Measurements from ENCODE around the gene SLC5A2. TPM values are rescaled to one million over a fixed set of nuclear protein-coding genes. Genes with fewer than 3 reads are reported as not detected.

The SLC5A2 gene
- polyA plus RNA-seq, 3 donors, result 0.04 TPM; not detected in 2

GRCh38 chr16:31508706-31509195 is 25.8 kb downstream of the SLC5A2 start:
- H3K4me1 Mint-ChIP-seq, result peaks cover 44% of the 10 kb centered on the region
- H3K36me3 Mint-ChIP-seq, result peaks cover 6 to 11% of the 10 kb centered on the region in 2 donors
- Histone ChIP-seq H3K27ac (ENCODE audit: low read depth in 1 of 2, low read length in 2 of 2) (peak overlapping the region; percentile 81 to 94), H3K4me1 (ENCODE audit: control insufficient read depth in 1 of 2, insufficient read depth in 2 of 2, low read length in 2 of 2) (peaks cover 32 to 39% of the 10 kb centered on the region in 2 donors), H3K36me3 (replicated peaks in 1 of 2; ENCODE audit: control insufficient read depth in 1 of 2, insufficient read depth in 2 of 2, low read length in 2 of 2) (no peaks in the 10 kb centered on the region), H2AFZ (ENCODE audit: insufficient read depth, low read depth, low read length, poor library complexity, severe bottlenecking) (peak overlapping the region; percentile 97), H3K4me2 (replicated peaks; ENCODE audit: extremely low read depth, low read length, poor library complexity, severe bottlenecking) (peak overlapping the region; percentile 91), H3K9ac (ENCODE audit: insufficient read depth, low read length, poor library complexity, severe bottlenecking) (peak overlapping the region; percentile 95), H3K27me3 (ENCODE audit: control insufficient read depth in 2 of 2, insufficient read depth in 2 of 2, low read length in 2 of 2) (no peaks in the 10 kb centered on the region), H3K9me3 (replicated peaks in 1 of 2; ENCODE audit: control insufficient read depth in 1 of 2, insufficient read depth in 1 of 2, low read length in 2 of 2) (peaks cover 0 to 4% of the 10 kb centered on the region in 2 donors), H4K20me1 (ENCODE audit: insufficient read depth, low read length) (no peaks in the 10 kb centered on the region), H3K79me2 (ENCODE audit: insufficient read depth, low read length) (peaks cover 18% of the 10 kb centered on the region), H3K4me3 (replicated peaks in 1 of 3; ENCODE audit: low read depth in 2 of 3, low read length in 3 of 3) (peak overlapping the region; percentile 67 to 98 (median 96))
- DNase-seq, result no peak
- no peak for TF ChIP-seq CTCF (IDR thresholded peaks at IDR 0.05)
- peaks cover 0 to 6% (median 3%) of the 10 kb centered on the region in 7 donors for H3K9me3 Mint-ChIP-seq
- peak overlapping the region; percentile 90 to 91 for H3K4me3 Mint-ChIP-seq
- intact Hi-C loops (cut with micrococcal nuclease), result no loop called here
- peak overlapping the region; percentile 84 to 95 (median 92) for H3K27ac Mint-ChIP-seq
- no peaks in the 10 kb centered on the region for H3K27me3 Mint-ChIP-seq (ENCODE audit: low read depth in 3 of 3)
- WGBS (ENCODE audit: insufficient coverage), result 28% methylated on average over 4 of the region's 6 CpGs

- no peak for DNase-seq
- H3K27ac ChIP-seq (ENCODE audit: low read depth in 1 of 2, low read length in 2 of 2), result no peak overlapping the region
- H3K4me3 ChIP-seq (replicated peaks in 1 of 3; ENCODE audit: low read depth in 2 of 3, low read length in 3 of 3), result no peak overlapping the region
- H3K9me3 Mint-ChIP-seq, result peaks cover 9 to 26% (median 21%) of the 10 kb centered on the region in 7 donors
- no peak overlapping the region for H2AFZ ChIP-seq (ENCODE audit: insufficient read depth, low read depth, low read length, poor library complexity, severe bottlenecking)
- no peaks in the 10 kb centered on the region for H4K20me1 ChIP-seq (ENCODE audit: insufficient read depth, low read length)
- H3K27ac Mint-ChIP-seq, result no peak overlapping the region
- no peak overlapping the region for H3K4me2 ChIP-seq (replicated peaks; ENCODE audit: extremely low read depth, low read length, poor library complexity, severe bottlenecking)
- peaks cover 0 to 5% (median 0%) of the 10 kb centered on the region in 3 donors for H3K27me3 Mint-ChIP-seq (ENCODE audit: low read depth in 3 of 3)
- H3K79me2 ChIP-seq (ENCODE audit: insufficient read depth, low read length), result peaks cover under 1% of the 10 kb centered on the region
- TF ChIP-seq CTCF (IDR thresholded peaks at IDR 0.05), result no peak
- WGBS (ENCODE audit: insufficient coverage), result 73% methylated on average over 4 of the region's 6 CpGs
- H3K9me3 ChIP-seq (replicated peaks in 1 of 2; ENCODE audit: control insufficient read depth in 1 of 2, insufficient read depth in 1 of 2, low read length in 2 of 2), result peaks cover 0 to 16% of the 10 kb centered on the region in 2 donors
- H3K4me1 ChIP-seq (ENCODE audit: control insufficient read depth in 1 of 2, insufficient read depth in 2 of 2, low read length in 2 of 2), result peaks cover 8 to 11% of the 10 kb centered on the region in 2 donors
- intact Hi-C loops (cut with micrococcal nuclease), result no loop called here
- peaks cover 10% of the 10 kb centered on the region for H3K4me1 Mint-ChIP-seq
- no peak overlapping the region for H3K9ac ChIP-seq (ENCODE audit: insufficient read depth, low read length, poor library complexity, severe bottlenecking)
- H3K4me3 Mint-ChIP-seq, result no peak overlapping the region
- H3K36me3 Mint-ChIP-seq, result no peaks in the 10 kb centered on the region
- H3K27me3 ChIP-seq (ENCODE audit: control insufficient read depth in 2 of 2, insufficient read depth in 2 of 2, low read length in 2 of 2), result no peaks in the 10 kb centered on the region
- H3K36me3 ChIP-seq (replicated peaks in 1 of 2; ENCODE audit: control insufficient read depth in 1 of 2, insufficient read depth in 2 of 2, low read length in 2 of 2), result no peaks in the 10 kb centered on the region
These were observed 30.2 kb downstream of the SLC5A2 start for GRCh38 chr16:31513126-31513525.

All from CD14-positive monocyte (primary cell).